ENCODE results near the gene SPAAR.
"Not testable (repeated sequence)": the region's sequence is repeated elsewhere in the genome, so short reads cannot be mapped to it uniquely, and the experiment has no call there.

GRCh38 chr9:35934069-35934468 lies 24.8 kb downstream of the SPAAR start:
- not testable (repeated sequence) for TF ChIP-seq POLR2A, CTCF (IDR thresholded peaks at IDR 0.05)

Data from heart left ventricle (tissue), 13 donors.